ENCODE results near the gene GPX6. TPM values are rescaled to one million over a fixed set of nuclear protein-coding genes. Genes with fewer than 3 reads are reported as not detected.

Gene GPX6, protein sequence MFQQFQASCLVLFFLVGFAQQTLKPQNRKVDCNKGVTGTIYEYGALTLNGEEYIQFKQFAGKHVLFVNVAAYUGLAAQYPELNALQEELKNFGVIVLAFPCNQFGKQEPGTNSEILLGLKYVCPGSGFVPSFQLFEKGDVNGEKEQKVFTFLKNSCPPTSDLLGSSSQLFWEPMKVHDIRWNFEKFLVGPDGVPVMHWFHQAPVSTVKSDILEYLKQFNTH
- not detected in 2 replicates for total RNA-seq
- not detected in 2 replicates for polyA plus RNA-seq
- polyA plus RNA-seq (2012) = not detected in 2 replicates
- polyA minus RNA-seq (ENCODE audit: low replicate concordance) = not detected in 2 replicates

DNA sequence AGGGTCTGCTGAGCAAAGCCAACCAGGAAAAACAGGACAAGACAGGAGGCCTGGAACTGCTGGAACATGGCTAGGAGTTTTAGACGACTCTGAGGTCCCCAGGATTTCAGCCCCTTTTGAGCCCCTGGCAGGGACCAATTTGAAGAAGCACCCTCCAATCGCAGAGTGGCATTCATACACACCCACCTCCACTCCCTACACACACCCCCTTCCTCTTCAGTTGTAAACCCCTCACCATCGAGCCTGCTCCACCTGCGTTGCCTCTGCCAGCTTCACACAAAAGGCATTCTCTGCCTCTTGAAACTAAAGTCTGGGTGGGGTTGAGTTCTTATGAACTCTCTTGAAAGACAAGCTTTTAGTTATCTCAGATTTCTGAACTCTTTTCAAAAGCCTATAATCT is at the start of gene GPX6:
GPX6 (minus strand) TSS at position 118 of the 400 bp plus-strand sequence; CDS start at position 68, 50 bp downstream.
- no peaks in the 10 kb centered on the region for H3K36me3 ChIP-seq (ENCODE audit: control insufficient read depth, insufficient read depth, low read length)
- H3K4me1 ChIP-seq (ENCODE audit: control insufficient read depth, extremely low read depth, insufficient read depth, low read length) = no peaks in the 10 kb centered on the region
- DNase-seq (ENCODE audit: low read depth in 2 of 2) = no peak
- H3K9me3 ChIP-seq (ENCODE audit: control insufficient read depth, insufficient read depth, low read depth, low read length) = no peaks in the 10 kb centered on the region
- no peak within 1 kb of the TSS for H3K27ac ChIP-seq (ENCODE audit: insufficient read depth, low read length)
- H2AFZ ChIP-seq (ENCODE audit: low read length) = no peak within 1 kb of the TSS
- H3K9ac ChIP-seq (ENCODE audit: insufficient read depth, low read length) = no peak within 1 kb of the TSS
- no peak within 1 kb of the TSS for H3K4me2 ChIP-seq (ENCODE audit: extremely low read depth, insufficient read depth, low read length)
- no peaks in the 10 kb centered on the region for H3K27me3 ChIP-seq (ENCODE audit: control insufficient read depth, insufficient read depth, low read length)
- no peaks in the 10 kb centered on the region for H3K79me2 ChIP-seq (ENCODE audit: control insufficient read depth, insufficient read depth, low read length)
- no peaks in the 10 kb centered on the region for H4K20me1 ChIP-seq (ENCODE audit: control insufficient read depth, extremely low read depth, insufficient read depth, low read length)
- no peak within 1 kb of the TSS for H3K4me3 ChIP-seq (replicated peaks in 1 of 4; ENCODE audit: control extremely low read depth in 1 of 4, insufficient read depth in 1 of 4, low read depth in 3 of 4, low read length in 4 of 4)
- TF ChIP-seq, protein P1, sequence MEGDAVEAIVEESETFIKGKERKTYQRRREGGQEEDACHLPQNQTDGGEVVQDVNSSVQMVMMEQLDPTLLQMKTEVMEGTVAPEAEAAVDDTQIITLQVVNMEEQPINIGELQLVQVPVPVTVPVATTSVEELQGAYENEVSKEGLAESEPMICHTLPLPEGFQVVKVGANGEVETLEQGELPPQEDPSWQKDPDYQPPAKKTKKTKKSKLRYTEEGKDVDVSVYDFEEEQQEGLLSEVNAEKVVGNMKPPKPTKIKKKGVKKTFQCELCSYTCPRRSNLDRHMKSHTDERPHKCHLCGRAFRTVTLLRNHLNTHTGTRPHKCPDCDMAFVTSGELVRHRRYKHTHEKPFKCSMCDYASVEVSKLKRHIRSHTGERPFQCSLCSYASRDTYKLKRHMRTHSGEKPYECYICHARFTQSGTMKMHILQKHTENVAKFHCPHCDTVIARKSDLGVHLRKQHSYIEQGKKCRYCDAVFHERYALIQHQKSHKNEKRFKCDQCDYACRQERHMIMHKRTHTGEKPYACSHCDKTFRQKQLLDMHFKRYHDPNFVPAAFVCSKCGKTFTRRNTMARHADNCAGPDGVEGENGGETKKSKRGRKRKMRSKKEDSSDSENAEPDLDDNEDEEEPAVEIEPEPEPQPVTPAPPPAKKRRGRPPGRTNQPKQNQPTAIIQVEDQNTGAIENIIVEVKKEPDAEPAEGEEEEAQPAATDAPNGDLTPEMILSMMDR (conservative IDR thresholded peaks at IDR 0.05 in 1 of 2, IDR thresholded peaks at IDR 0.05 in 1 of 2; ENCODE audit: low read depth in 1 of 2, low read length in 2 of 2) = no peak
- no peak for TF ChIP-seq EZH2 (IDR thresholded peaks at IDR 0.05; ENCODE audit: low read length, missing control alignments)

DNA sequence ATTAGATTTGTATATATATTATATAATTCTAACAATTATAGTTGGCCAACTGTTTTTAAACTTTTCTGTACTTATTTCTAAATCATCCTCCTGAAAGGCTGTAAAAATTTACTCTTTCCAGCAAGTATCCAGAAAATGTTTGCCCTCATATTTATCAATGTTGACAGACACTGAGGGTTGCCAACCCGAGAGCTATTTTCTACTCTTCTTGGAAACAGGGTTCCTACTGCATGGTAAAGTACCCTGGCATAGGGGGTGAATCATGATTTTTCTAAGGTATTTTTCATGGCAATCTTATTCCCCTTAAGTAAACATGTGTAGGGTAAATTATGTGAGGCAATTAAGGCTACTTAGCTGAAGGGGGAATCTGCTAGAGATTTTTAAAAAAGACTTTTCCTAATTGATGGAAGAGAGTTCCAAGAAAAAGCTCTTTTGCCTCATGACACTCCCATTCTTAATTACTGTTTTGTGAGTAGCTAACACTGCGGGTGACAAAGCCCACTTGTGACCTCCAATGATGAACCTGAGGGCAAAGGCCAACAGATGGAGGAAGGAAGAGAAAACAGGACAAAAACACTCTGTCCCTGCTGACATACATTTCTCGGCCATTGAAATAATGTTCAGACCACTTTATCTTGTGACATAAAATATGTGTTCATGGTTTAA is 48.0 kb upstream of the GPX6 start:
- H3K9ac ChIP-seq (ENCODE audit: insufficient read depth, low read length) = no peak overlapping the region
- H3K36me3 ChIP-seq (ENCODE audit: control insufficient read depth, insufficient read depth, low read length) = no peaks in the 10 kb centered on the region
- H3K79me2 ChIP-seq (ENCODE audit: control insufficient read depth, insufficient read depth, low read length) = no peaks in the 10 kb centered on the region
- H3K4me3 ChIP-seq (replicated peaks in 1 of 4; ENCODE audit: control extremely low read depth in 1 of 4, insufficient read depth in 1 of 4, low read depth in 3 of 4, low read length in 4 of 4) = no peak overlapping the region
- no peaks in the 10 kb centered on the region for H3K27me3 ChIP-seq (ENCODE audit: control insufficient read depth, insufficient read depth, low read length)
- no peak for TF ChIP-seq EZH2 (IDR thresholded peaks at IDR 0.05; ENCODE audit: low read length, missing control alignments)
- TF ChIP-seq, protein P1 (conservative IDR thresholded peaks at IDR 0.05 in 1 of 2, IDR thresholded peaks at IDR 0.05 in 1 of 2; ENCODE audit: low read depth in 1 of 2, low read length in 2 of 2) = no peak
- H3K4me1 ChIP-seq (ENCODE audit: control insufficient read depth, extremely low read depth, insufficient read depth, low read length) = no peaks in the 10 kb centered on the region
- H4K20me1 ChIP-seq (ENCODE audit: control insufficient read depth, extremely low read depth, insufficient read depth, low read length) = no peaks in the 10 kb centered on the region
- no peak overlapping the region for H2AFZ ChIP-seq (ENCODE audit: low read length)
- H3K9me3 ChIP-seq (ENCODE audit: control insufficient read depth, insufficient read depth, low read depth, low read length) = no peaks in the 10 kb centered on the region
- no peak overlapping the region for H3K27ac ChIP-seq (ENCODE audit: insufficient read depth, low read length)
- H3K4me2 ChIP-seq (ENCODE audit: extremely low read depth, insufficient read depth, low read length) = no peak overlapping the region
- DNase-seq (ENCODE audit: low read depth in 2 of 2) = no peak

DNA sequence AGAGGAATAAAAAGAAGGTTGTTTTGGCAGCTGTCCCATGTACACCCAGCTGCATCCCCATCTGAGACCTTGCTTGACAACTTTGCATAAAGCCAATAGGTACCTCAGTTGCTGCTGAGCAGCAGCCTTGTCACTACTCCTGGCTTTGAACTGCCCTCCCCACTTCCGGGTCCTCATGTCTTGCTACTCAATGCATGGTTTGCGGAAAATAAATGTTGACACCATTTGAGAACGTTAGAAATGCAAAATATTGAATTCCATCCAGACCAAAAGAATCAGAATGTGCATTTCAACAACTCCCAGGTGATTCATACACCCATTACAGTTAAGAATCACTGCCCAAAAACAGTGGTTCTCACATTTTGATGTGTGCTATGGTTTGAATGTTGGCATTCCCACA is 43.0 kb upstream of the GPX6 start:
- no peak overlapping the region for H3K9ac ChIP-seq (ENCODE audit: insufficient read depth, low read length)
- H3K79me2 ChIP-seq (ENCODE audit: control insufficient read depth, insufficient read depth, low read length) = no peaks in the 10 kb centered on the region
- H3K4me3 ChIP-seq (replicated peaks in 1 of 4; ENCODE audit: control extremely low read depth in 1 of 4, insufficient read depth in 1 of 4, low read depth in 3 of 4, low read length in 4 of 4) = no peak overlapping the region
- H3K4me1 ChIP-seq (ENCODE audit: control insufficient read depth, extremely low read depth, insufficient read depth, low read length) = no peaks in the 10 kb centered on the region
- DNase-seq (ENCODE audit: low read depth in 2 of 2) = no peak
- H3K9me3 ChIP-seq (ENCODE audit: control insufficient read depth, insufficient read depth, low read depth, low read length) = no peaks in the 10 kb centered on the region
- H2AFZ ChIP-seq (ENCODE audit: low read length) = no peak overlapping the region
- no peak overlapping the region for H3K4me2 ChIP-seq (ENCODE audit: extremely low read depth, insufficient read depth, low read length)
- H4K20me1 ChIP-seq (ENCODE audit: control insufficient read depth, extremely low read depth, insufficient read depth, low read length) = no peaks in the 10 kb centered on the region
- no peaks in the 10 kb centered on the region for H3K36me3 ChIP-seq (ENCODE audit: control insufficient read depth, insufficient read depth, low read length)
- H3K27ac ChIP-seq (ENCODE audit: insufficient read depth, low read length) = no peak overlapping the region
- TF ChIP-seq, protein P1 (conservative IDR thresholded peaks at IDR 0.05 in 1 of 2, IDR thresholded peaks at IDR 0.05 in 1 of 2; ENCODE audit: low read depth in 1 of 2, low read length in 2 of 2) = no peak
- TF ChIP-seq EZH2 (IDR thresholded peaks at IDR 0.05; ENCODE audit: low read length, missing control alignments) = no peak
- H3K27me3 ChIP-seq (ENCODE audit: control insufficient read depth, insufficient read depth, low read length) = no peaks in the 10 kb centered on the region
